Daoy (cell line): ENCODE data around the gene LHX1. TPM values are rescaled to one million over a fixed set of nuclear protein-coding genes. Genes with fewer than 3 reads are reported as not detected.

Experiments used
- DNase-seq: peaks from one replicate; pipeline ENCODE4 v3.0.0-alpha.2; 2015; ENCODE audit warnings: low read depth
- total RNA-seq: library from RNA; depleted of rRNA; stranded (reverse); fragments of >200 nt; shearing (Covaris generic); gene quantifications from 2 replicates; pipeline ENCODE4 v1.2.3, GENCODE V29; 2014

LHX1 gene
- total RNA-seq, 1 experiment from 2014 or later: 8.6 TPM

DNA sequence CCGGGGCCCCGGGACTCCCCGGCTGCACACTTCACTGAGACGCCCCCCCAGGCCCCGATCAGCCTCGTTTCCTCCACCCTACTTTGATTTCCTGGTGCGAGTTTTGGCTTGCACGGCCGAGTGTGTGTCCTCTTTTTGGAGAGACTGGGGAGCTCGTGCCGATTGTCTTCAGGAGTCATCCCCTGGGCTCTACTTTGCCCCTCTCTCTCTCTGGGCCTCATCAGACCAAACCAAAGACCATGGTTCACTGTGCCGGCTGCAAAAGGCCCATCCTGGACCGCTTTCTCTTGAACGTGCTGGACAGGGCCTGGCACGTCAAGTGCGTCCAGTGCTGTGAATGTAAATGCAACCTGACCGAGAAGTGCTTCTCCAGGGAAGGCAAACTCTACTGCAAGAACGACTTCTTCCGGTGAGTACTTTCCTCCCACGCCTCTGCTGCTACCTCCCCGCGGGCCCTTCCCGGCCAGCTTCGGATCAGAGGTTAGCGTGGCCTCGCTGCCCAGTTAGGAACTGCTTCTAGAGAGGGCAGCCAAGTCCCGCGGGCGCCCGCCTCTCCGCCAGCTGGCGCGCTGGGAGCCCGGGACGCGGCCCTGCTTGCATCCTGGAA lies 787 bp downstream of the LHX1 start:
- peak; percentile 64 for DNase-seq

DNA sequence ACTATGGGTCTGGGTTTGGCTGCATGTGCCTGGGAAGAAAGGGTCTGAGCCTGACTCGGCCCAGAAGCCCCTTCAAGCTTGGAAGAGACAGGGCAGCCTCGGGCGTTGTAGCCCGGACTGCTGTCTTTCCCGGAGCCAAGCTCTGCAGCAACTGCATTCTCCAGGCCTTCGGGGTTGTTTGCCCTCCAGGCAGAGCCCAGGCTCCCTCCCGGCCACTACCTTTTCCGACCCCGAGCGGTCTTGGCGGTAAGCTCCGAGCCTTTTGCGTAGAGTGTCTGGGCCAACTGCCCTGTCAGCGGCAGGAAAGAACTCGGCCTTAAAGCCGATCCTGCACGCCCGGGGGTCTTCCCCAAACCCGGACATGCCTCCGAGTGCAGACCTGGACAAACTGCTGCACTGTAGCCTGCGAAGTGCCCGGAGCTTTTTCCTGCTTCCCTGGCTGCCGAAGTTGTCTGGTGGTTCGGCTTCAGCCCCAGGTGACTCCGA lies 1.3 kb downstream of the LHX1 start:
- DNase-seq: no peak

- DNase-seq: no peak
Measured at GRCh38 chr17:36939052-36939801, 2.0 kb downstream of the LHX1 start.

DNA sequence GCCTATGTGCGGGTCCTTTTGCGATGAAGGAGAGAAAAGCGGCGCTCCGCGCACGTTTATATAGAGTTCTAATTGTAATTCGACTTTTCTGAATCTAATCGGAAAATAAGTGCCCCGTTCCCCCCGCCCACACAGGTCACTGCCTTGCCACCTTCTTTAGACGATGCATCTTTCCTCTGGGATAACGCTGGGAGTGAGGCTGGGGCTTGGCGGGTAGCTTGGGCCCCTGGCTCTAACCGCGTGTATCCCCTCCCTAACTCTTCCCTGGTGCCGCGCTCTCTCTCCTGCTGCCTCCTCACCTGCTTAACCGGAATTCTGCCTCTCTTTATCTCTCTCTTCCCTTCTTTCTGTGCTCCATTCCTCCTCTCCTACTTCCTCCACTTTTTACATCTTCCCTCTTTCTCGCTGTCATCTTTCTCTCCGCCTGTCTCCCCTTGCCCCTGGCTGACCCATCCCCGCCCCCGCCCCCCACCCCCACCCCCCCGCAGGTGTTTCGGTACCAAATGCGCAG lies 2.6 kb downstream of the LHX1 start:
- DNase-seq: no peak

DNA sequence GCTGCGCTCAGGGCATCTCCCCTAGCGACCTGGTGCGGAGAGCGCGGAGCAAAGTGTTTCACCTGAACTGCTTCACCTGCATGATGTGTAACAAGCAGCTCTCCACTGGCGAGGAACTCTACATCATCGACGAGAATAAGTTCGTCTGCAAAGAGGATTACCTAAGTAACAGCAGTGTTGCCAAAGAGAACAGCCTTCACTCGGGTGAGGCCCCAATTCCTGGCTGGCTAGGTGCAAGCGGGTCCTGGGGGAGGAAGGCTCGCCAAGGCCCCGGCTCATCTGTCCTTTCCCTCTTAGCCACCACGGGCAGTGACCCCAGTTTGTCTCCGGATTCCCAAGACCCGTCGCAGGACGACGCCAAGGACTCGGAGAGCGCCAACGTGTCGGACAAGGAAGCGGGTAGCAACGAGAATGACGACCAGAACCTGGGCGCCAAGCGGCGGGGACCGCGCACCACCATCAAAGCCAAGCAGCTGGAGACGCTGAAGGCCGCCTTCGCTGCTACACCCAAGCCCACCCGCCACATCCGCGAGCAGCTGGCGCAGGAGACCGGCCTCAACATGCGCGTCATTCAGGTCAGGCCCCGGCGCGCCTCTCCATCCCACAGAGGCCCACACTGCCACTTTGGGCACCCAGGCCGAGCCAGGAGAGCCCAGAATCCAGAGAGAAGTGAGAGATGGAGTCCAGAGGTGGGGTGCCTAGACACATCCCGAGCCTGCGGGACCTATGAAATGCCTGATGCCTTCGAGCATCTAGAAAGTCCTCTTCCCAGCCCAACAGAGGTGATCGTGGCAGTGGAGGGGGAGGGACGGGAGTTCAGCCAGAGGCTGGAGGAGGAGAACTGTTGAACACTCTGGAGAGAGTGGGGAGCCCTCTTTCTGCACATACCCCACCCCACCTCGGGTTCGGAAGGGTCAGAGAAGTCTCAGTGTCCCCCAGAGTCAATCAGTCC lies 3.3 kb downstream of the LHX1 start:
- DNase-seq: no peak

GRCh38 chr17:36941265-36942010 lies 4.2 kb downstream of the LHX1 start:
- no peak for DNase-seq

- DNase-seq: no peak
Measured at GRCh38 chr17:36942019-36942599, 4.8 kb downstream of the LHX1 start.

- DNase-seq: no peak
Measured at GRCh38 chr17:36942631-36943125, 5.4 kb downstream of the LHX1 start.

GRCh38 chr17:36943250-36944191 lies 6.2 kb downstream of the LHX1 start:
- no peak for DNase-seq

DNA sequence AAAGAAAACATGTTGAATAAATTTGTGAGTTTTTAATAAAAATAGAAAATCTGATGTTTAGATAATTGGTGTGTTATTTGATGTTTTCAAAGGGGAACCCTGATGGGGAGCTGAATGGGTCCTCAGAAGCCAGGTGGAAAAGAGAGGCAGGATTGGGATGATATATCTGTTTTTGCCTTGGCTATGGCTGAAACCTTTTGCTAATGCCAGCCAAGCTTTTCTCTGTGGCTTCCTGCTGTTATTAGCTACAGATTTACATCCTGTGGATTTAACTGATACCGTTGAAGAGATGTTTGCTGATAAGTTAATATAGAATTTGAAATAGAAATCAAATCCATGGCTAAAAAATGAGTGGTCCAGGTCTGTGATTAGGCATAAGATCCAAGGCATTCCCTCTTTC lies 7.3 kb downstream of the LHX1 start:
- no peak for DNase-seq

GRCh38 chr17:36945140-36945539 lies 7.9 kb downstream of the LHX1 start:
- DNase-seq: no peak

DNA sequence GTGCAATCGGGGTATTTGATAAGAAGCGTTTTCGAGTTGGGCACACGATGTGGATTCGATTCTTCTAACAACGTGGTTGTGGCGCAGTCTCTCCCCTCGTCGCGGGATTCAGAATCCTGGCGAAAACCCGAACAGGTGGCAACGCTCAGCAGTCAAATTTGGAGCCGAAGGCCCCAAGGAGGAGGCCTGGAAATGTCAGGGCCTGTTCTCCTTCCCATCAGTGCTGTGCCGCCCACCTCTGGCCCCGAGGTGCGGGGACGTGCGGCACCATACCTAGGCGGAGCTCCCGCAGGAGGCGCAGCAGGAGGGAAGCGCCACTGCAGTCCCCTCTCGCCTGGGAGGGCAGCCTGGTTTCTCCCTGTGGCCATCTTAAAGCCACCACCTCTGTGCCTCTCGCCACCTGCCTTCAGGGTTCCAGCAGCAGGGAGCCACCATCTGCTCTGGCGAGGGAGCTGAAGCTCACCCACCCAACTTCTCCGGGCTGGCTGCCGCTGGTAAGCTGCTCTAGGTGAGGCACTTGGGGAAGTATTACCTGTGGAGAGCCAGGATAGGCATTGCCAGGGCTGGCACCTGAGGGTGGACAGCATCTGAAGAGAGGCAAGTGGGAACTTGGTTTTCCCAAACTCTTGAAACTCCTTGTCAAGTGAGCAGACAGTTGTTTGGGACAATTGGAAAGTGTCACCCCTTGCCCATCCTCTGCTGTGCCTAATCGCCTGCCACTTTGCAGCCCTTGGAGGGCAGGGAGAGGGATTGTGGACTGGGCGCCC lies 8.9 kb downstream of the LHX1 start:
- DNase-seq: no peak

- DNase-seq: no peak
Measured at GRCh38 chr17:36946726-36947091, 9.4 kb downstream of the LHX1 start.

DNA sequence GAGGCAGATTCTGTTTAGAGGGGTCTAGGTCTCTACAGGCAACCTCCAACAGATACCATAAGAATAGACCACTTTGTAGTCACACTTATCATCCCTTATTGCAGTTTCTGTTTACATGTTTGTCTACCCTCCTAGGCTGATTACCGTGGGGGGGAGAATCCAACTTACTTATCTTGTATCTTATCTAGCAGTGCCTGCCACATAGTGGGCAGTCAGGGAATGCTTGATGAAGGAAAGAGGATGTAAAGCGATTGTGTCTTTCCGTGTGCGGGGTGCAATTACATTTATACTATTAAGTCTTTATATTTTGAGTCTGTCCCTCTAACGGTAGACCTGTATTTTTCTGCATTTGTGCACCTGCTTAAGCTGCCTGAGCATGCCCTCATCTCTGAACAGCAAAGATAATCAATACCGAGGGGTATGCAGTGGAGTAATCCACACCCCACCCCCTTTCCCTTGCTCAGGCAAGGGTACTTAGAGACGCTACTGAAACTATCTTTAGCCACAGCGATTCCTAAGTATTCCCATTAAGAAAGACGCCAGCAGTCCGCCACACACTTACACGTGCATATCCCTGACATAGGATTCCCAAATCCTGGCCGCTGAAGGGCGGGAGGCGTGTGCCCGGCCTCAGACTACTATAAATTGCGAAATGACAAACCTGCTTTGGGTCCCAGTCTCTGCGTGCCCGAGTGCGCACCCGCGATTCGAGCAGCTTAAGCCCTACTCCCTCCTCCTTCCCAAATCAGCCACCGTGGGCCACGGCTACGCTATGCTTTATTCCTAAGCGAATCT lies 10.8 kb downstream of the LHX1 start:
- no peak for DNase-seq

DNA sequence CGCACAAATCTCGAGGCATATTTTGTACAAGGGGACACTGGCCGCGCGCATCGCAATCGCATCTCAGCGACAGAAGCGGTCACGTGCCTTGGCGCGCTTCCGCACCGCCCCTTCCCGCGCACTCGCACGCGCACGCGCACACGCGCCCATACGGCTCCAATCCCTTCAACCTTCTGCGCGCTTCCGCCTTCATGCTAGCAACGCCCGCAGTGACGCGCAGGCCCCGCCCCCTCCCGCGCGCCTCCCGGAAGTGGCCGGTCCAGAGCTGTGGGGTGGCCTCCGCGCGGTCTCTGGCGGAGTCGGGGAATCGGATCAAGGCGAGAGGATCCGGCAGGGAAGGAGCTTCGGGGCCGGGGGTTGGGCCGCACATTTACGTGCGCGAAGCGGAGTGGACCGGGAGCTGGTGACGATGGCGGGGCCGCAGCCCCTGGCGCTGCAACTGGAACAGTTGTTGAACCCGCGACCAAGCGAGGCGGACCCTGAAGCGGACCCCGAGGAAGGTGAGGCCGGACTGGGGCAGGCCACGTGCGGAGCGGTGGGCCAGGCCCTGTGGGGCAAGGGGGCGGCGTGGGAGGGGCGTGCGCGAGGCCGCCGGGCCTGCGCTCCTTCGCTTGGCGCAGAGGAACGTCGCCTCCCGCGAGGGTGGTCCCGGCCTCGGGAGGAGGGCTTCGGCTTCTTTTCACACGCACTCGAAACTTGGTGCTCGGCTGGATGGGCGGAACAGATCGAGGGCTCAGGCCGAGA lies 11.6 kb downstream of the LHX1 start, which contains the start of gene AATF:
Gene AATF, plus strand, starts transcription at position 238 of the 744 bp plus-strand sequence. Its CDS starts 172 bp downstream, at position 410.
- peak; percentile 98 for DNase-seq

GRCh38 chr17:36949461-36949927 lies 12.2 kb downstream of the LHX1 start:
- DNase-seq: no peak

- DNase-seq: no peak
Measured at GRCh38 chr17:36950027-36950426, 12.8 kb downstream of the LHX1 start.
